SU-DHL-6 (cell line): ENCODE measurements around the gene NANOS1.

ENCODE experiments used
- CTCF ChIP-seq: fragments of 200-600 bp; sonication (generic); IDR thresholded peaks from one replicate; pipeline ENCODE4 v1.5.1; 2017; ENCODE audit warnings: antibody characterized with exemption, mild to moderate bottlenecking, low read length, moderate library complexity; ENCODE audit not compliant: insufficient read depth, poor library complexity, severe bottlenecking
- EZH2phosphoT487 ChIP-seq: fragments of 200-600 bp; sonication (generic), shearing (Covaris generic); conservative IDR thresholded peaks from 2 replicates; pipeline ENCODE4 v1.6.1; 2018; ENCODE audit warnings: mild to moderate bottlenecking, antibody characterized with exemption, low read length, moderate library complexity, mixed read lengths

- TF ChIP-seq CTCF (no peak), EZH2phosphoT487 (no peak)
Observed at GRCh38 chr10:119020627-119020946, 8.9 kb upstream of the NANOS1 start.
